ENCODE data around the gene ERCC8. TPM values are rescaled to one million over a fixed set of nuclear protein-coding genes. Genes with fewer than 3 reads are reported as not detected.

Gene ERCC8
- total and polyA plus RNA-seq, 9 of the 15 experiments (the other 6 are each of a cell fraction or from before 2014, with no cell fraction given): 10.1 to 41.8 (median 24.4) TPM

DNA sequence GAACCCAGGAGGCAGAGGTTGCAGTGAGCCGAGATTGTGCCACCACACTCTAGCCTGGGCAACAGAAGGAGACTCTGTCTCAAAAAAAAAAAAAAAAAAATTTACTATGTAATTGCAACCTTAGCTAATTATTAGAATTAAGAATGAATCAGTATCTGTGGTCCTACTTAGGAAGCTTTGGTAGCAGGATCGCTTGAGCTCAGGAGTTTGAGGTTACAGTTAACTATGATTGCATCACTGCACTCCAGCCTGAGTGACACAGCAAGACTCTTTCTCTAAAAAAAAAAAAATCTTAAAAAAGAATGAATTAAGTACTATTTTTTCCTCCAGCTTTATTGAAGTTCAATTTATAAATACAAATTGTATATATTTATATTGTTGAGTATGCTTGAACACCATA lies 16.8 kb upstream of the ERCC8 start (continued):
- no peak for TF ChIP-seq YY1 (IDR thresholded peaks at IDR 0.05; ENCODE audit: borderline replicate concordance in 1 of 3, control insufficient read depth in 1 of 3, extremely low read depth in 1 of 3, insufficient read depth in 3 of 3, insufficient read length in 1 of 3, insufficient replicate concordance in 2 of 3, low read depth in 1 of 3, low read length in 2 of 3)
- TF ChIP-seq NFXL1 (CRISPR knock-in tag; IDR thresholded peaks at IDR 0.05): no peak

DNA sequence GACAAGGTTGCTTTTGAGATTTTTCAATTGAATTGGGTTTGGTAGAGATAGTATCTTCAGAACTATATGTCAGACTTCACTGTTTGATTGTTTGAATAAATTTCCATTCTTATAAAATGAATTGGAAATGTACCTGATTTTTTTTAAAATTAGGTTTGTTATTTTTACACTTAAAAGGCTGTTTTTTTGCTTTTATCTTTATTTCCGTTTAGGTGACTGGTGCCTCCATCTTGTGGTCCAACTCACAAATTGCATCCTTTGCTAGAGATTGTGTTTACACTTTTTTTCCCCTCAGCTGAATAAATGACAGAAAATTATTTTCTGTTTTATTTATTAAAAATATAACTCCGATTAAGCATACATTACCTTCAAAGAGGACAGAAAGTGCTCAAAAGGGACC lies 15.7 kb upstream of the ERCC8 start:
- ATAC-seq (peak; percentile 51; the same call in 1 of the 3 replicates), FAIRE-seq (peak; percentile 55), DNase-seq (ENCODE audit: extremely low read depth in 1 of 4, low spot score in 3 of 4) (peak in 2 of 4 experiments; percentile 23 to 32)
- no peaks in the 10 kb centered on the region for H4K20me1 ChIP-seq (replicated peaks; ENCODE audit: control insufficient read depth, insufficient read depth, low read length)
- no peak overlapping the region for H3K9ac ChIP-seq (ENCODE audit: insufficient read depth in 1 of 2, low read depth in 2 of 2, low read length in 2 of 2)
- no peak overlapping the region for H3K4me3 ChIP-seq
- H3K36me3 ChIP-seq (ENCODE audit: control insufficient read depth, insufficient read depth, low read length): no peaks in the 10 kb centered on the region
- in situ Hi-C loops (cut with MboI): no loop called here
- H3K4me1 ChIP-seq (replicated peaks in 1 of 2; ENCODE audit: control insufficient read depth in 2 of 2, insufficient read depth in 2 of 2, low read length in 2 of 2): no peaks in the 10 kb centered on the region
- no peaks in the 10 kb centered on the region for H3K9me1 ChIP-seq (ENCODE audit: control insufficient read depth, insufficient read depth, low read length)
- H2AFZ ChIP-seq (ENCODE audit: low read depth, low read length): no peak overlapping the region
- H3K4me2 ChIP-seq (ENCODE audit: insufficient read depth, low read length): no peak overlapping the region
- H3K27ac ChIP-seq (ENCODE audit: extremely low read depth, low read depth, low read length): no peak overlapping the region
- no peaks in the 10 kb centered on the region for H3K9me3 ChIP-seq (replicated peaks; ENCODE audit: control insufficient read depth, insufficient read depth, low read depth, low read length)
- WGBS (ENCODE audit: insufficient coverage, low coverage, missing lambda C conversion rate): 15% methylated on average over 2 of the region's 2 CpGs
- CTCF ChIA-PET (ENCODE audit: low intra/inter-chr PET ratio): interaction anchor here (0.6 kb wide), 1 partner anchor 1147 kb away, joined by 3 read pairs; no protein-coding TSS in a partner anchor
- intact Hi-C loops (cut with micrococcal nuclease): loop anchor here (5.0 kb wide), 1 partner anchor 202 kb away; the partner anchor contains the start of gene SMIM15
- H3K79me2 ChIP-seq (ENCODE audit: control insufficient read depth, insufficient read depth, low read length): peaks cover 63% of the 10 kb centered on the region
- BruUV-seq (replicated peaks): no TSS peak
- H3K27me3 ChIP-seq (ENCODE audit: control insufficient read depth in 2 of 2, insufficient read depth in 2 of 2, low read length in 2 of 2): no peaks in the 10 kb centered on the region
- POLR2A ChIA-PET: interaction anchor here (1.7 kb wide), 1 partner anchor 13 kb away, joined by 5 read pairs; no protein-coding TSS in a partner anchor
- no peak for TF ChIP-seq GABPB1 (CRISPR knock-in tag; IDR thresholded peaks at IDR 0.05)
- no peak for TF ChIP-seq ARID1B (IDR thresholded peaks at IDR 0.05)
- TF ChIP-seq TOE1 (IDR thresholded peaks at IDR 0.05; ENCODE audit: borderline replicate concordance): no peak
- no peak for TF ChIP-seq TOE1 (CRISPR knock-in tag; IDR thresholded peaks at IDR 0.05; ENCODE audit: borderline replicate concordance, low read depth)
- no peak for TF ChIP-seq ZNF12 (CRISPR knock-in tag; IDR thresholded peaks at IDR 0.05)
- TF ChIP-seq ZNF24 (IDR thresholded peaks at IDR 0.05): no peak
- no peak for TF ChIP-seq ZNF764 (CRISPR knock-in tag; IDR thresholded peaks at IDR 0.05; ENCODE audit: low read depth)
- TF ChIP-seq, protein P1, sequence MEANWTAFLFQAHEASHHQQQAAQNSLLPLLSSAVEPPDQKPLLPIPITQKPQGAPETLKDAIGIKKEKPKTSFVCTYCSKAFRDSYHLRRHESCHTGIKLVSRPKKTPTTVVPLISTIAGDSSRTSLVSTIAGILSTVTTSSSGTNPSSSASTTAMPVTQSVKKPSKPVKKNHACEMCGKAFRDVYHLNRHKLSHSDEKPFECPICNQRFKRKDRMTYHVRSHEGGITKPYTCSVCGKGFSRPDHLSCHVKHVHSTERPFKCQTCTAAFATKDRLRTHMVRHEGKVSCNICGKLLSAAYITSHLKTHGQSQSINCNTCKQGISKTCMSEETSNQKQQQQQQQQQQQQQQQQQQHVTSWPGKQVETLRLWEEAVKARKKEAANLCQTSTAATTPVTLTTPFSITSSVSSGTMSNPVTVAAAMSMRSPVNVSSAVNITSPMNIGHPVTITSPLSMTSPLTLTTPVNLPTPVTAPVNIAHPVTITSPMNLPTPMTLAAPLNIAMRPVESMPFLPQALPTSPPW (CRISPR knock-in tag; IDR thresholded peaks at IDR 0.05): no peak
- no peak for TF ChIP-seq CREB1 (IDR thresholded peaks at IDR 0.05)
- TF ChIP-seq CREB1 (CRISPR knock-in tag; IDR thresholded peaks at IDR 0.05): no peak
- TF ChIP-seq, protein P2, sequence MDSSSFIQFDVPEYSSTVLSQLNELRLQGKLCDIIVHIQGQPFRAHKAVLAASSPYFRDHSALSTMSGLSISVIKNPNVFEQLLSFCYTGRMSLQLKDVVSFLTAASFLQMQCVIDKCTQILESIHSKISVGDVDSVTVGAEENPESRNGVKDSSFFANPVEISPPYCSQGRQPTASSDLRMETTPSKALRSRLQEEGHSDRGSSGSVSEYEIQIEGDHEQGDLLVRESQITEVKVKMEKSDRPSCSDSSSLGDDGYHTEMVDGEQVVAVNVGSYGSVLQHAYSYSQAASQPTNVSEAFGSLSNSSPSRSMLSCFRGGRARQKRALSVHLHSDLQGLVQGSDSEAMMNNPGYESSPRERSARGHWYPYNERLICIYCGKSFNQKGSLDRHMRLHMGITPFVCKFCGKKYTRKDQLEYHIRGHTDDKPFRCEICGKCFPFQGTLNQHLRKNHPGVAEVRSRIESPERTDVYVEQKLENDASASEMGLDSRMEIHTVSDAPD (CRISPR knock-in tag; IDR thresholded peaks at IDR 0.05): no peak
- TF ChIP-seq ZNF3 (CRISPR knock-in tag; IDR thresholded peaks at IDR 0.05): no peak
- TF ChIP-seq ZNF384 (IDR thresholded peaks at IDR 0.05; ENCODE audit: low read depth, low read length): peak; percentile 57
- no peak for TF ChIP-seq TAF7 (tag; IDR thresholded peaks at IDR 0.05)
- TF ChIP-seq KLF10 (CRISPR knock-in tag; IDR thresholded peaks at IDR 0.05): no peak
- TF ChIP-seq, protein P3, sequence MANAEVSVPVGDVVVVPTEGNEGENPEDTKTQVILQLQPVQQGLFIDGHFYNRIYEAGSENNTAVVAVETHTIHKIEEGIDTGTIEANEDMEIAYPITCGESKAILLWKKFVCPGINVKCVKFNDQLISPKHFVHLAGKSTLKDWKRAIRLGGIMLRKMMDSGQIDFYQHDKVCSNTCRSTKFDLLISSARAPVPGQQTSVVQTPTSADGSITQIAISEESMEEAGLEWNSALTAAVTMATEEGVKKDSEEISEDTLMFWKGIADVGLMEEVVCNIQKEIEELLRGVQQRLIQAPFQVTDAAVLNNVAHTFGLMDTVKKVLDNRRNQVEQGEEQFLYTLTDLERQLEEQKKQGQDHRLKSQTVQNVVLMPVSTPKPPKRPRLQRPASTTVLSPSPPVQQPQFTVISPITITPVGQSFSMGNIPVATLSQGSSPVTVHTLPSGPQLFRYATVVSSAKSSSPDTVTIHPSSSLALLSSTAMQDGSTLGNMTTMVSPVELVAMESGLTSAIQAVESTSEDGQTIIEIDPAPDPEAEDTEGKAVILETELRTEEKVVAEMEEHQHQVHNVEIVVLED (CRISPR knock-in tag; IDR thresholded peaks at IDR 0.05): no peak

Measured in K562 (cell line).